ENCODE data around the gene C1QTNF1. TPM values are rescaled to one million over a fixed set of nuclear protein-coding genes. Genes with fewer than 3 reads are reported as not detected.

Gene C1QTNF1
- total RNA-seq, 1 donor: 42.1 TPM

DNA sequence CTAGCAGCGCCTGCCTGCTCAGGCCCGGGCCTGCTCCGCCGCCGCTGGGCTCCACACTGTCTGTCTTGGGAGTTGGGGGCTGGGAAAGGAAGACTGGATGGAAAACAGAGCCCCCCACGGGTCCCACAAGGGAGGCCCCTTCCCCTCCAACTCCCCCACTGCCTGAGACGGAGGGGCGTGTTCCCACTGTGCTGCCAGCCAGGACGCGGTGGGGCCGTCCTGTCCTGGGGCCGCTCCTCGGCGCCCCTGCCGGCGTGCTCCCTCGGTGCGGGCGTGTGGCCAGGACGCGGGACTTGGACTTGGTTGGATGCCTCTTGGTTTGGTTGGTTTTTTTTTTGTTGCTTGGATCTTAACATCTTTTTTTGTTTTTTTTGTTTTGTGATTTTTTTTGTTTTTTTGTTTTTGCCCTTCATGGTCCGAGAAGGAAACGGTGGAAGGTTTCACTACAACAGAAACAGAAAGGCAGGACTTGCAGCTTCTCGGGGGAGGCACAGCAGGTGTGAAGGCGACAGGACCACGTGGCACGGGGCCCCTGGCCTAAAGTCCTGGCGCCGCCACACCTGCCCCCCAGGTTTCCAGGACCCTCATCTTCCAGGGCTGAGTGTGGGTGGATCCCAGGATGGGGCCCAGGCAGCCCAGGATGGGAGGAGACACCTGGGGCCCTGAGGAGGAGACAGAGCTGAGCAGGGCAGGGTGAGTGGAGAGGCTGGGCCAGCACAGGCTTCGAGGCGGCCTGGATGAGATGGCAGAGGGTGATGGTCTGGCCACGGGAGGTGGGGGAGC, 66.7 kb downstream of the C1QTNF1 start:
- peak; percentile 2 for DNase-seq (ENCODE audit: low read depth)
- no peak overlapping the region for H3K4me3 ChIP-seq (ENCODE audit: low read depth, low read length)
- TF ChIP-seq, protein P1, sequence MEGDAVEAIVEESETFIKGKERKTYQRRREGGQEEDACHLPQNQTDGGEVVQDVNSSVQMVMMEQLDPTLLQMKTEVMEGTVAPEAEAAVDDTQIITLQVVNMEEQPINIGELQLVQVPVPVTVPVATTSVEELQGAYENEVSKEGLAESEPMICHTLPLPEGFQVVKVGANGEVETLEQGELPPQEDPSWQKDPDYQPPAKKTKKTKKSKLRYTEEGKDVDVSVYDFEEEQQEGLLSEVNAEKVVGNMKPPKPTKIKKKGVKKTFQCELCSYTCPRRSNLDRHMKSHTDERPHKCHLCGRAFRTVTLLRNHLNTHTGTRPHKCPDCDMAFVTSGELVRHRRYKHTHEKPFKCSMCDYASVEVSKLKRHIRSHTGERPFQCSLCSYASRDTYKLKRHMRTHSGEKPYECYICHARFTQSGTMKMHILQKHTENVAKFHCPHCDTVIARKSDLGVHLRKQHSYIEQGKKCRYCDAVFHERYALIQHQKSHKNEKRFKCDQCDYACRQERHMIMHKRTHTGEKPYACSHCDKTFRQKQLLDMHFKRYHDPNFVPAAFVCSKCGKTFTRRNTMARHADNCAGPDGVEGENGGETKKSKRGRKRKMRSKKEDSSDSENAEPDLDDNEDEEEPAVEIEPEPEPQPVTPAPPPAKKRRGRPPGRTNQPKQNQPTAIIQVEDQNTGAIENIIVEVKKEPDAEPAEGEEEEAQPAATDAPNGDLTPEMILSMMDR (IDR thresholded peaks at IDR 0.05; ENCODE audit: insufficient read depth, low read length): peak; percentile 43

DNA sequence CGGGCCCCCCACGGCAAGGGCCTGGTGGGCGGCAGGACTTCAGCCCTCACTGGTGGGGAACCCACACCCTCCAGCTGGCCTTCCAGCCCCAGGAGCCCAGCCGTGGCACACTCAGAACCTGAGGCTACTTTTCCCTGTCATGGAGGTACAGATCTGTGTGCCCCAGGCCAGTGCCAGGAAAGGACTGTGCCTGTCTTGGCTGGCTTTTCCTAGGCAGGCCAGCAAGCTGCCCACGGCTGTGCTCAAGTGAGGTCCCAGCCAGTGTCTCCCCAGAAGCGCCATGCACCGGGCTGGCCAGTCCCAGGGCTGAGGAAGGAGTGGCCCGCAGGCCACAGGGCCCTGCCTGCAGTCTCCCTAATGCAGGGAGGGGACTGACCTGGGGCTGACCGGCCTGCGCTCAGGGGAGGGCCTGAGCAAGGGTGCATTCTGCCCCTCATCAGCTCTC, 67.3 kb downstream of the C1QTNF1 start:
- TF ChIP-seq, protein P1 (IDR thresholded peaks at IDR 0.05; ENCODE audit: insufficient read depth, low read length): no peak
- no peak for DNase-seq (ENCODE audit: low read depth)
- H3K4me3 ChIP-seq (ENCODE audit: low read depth, low read length): no peak overlapping the region

DNA sequence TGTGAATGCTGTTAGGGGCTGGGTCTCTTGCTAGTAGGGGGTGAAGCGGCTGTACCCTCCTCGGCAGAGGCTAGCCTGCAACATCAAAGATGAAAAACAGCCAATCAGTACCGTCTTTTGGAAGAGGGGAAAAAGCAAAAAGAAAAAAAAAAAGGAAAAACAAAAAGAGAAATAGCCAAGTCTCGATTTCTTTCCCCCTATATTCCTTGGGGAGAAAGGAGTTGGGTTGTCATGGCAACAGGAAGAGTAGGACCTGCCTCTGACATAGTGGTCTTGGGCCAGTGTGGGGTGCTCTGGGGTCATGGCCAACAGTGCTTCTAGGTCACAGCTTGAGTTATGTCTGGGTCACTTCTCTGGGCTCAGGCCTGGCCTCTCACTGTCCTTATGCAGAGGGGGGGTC, 68.6 kb downstream of the C1QTNF1 start:
- DNase-seq (ENCODE audit: low read depth): no peak
- TF ChIP-seq, protein P1 (IDR thresholded peaks at IDR 0.05; ENCODE audit: insufficient read depth, low read length): no peak
- H3K4me3 ChIP-seq (ENCODE audit: low read depth, low read length): no peak overlapping the region

DNA sequence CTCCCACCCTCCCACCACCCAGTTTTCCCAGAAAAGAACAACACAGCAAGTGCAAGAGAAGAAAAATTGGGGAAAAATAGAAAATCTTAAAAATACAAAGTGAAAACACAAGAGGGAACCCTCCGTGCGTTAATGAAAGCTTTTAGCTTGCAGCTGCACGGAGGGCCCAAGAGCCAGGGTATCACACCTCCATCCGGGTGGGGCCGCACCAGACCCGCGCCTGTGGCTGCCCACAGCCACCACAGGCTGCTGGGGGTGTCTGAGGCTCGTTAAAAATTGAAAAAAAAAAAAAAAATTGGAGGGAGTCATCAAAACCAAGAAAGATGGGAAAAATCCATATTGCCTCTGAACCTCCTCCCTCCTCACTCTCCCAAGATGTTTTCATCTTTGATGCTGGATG, 69.3 kb downstream of the C1QTNF1 start:
- TF ChIP-seq, protein P1 (IDR thresholded peaks at IDR 0.05; ENCODE audit: insufficient read depth, low read length): no peak
- DNase-seq (ENCODE audit: low read depth): no peak
- no peak overlapping the region for H3K4me3 ChIP-seq (ENCODE audit: low read depth, low read length)

DNA sequence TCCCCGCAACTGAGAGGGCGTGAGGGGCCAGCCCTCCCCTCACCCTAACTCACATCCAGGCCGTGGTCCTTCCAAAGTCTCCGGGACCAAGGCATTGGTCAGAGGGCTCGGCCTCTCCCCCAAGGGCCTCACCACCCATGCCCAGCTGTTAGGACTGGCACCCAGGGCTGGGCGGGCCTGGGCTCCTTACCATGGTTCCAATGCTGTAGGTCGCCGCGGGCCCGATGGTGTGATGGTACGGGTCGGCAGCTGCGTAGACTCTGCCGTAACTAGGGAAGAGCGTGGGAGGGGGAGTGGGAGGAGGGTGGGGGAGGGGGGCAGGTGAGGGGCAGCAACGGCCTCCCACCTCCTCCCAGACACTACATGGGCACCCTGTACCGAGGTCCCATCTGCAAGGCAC, 70.3 kb downstream of the C1QTNF1 start:
- TF ChIP-seq, protein P1 (IDR thresholded peaks at IDR 0.05; ENCODE audit: insufficient read depth, low read length): no peak
- no peak for DNase-seq (ENCODE audit: low read depth)
- H3K4me3 ChIP-seq (ENCODE audit: low read depth, low read length): no peak overlapping the region

DNA sequence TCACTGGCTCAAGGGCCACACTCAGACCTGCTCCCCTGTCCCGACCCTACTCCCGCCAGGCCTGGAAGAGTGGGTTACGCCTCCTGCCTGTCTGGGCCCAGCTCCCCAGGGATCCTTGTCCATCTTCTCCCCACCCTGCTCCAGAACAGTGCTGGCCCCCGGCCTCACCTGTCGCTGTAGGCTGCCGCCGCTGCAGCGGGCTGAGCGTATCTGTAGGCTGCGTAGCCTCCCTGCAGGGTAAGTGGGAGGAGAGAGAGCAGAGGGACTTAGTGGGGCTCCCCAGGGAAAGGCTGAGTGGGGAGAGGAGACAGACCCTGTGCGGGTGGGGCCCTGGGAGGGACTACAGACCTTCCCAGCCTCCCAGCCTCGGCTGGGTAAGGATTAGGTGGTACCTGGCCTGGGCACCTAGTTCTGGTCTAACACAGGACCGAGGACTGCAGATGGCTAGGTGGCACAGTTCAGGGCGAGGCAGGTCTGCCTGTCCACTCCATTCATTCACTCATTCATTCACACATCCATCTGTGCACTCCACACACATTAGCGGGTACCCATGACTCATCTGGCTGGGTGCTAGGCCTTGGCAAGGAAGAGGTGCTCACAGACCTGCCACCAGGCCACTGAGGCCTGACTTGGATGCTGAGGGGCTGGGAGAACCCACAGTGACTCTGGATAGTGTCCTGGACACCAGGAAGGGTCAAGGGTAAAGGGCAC, 71.5 kb downstream of the C1QTNF1 start:
- H3K4me3 ChIP-seq (ENCODE audit: low read depth, low read length): no peak overlapping the region

More for the DNA sequence above, 71.5 kb downstream of the C1QTNF1 start:
- TF ChIP-seq, protein P1 (IDR thresholded peaks at IDR 0.05; ENCODE audit: insufficient read depth, low read length): no peak
- DNase-seq (ENCODE audit: low read depth): no peak

Data from fibroblast of the aortic adventitia (primary cell).